HK-2 (cell line): ENCODE measurements around the gene KXD1.

ENCODE experiments used
- DNase-seq: peaks from one replicate; pipeline ENCODE4 v3.0.0-alpha.2; 2018; ENCODE audit not compliant: unreplicated experiment

Gene KXD1

GRCh38 chr19:18613589-18614234, 56.0 kb downstream of the KXD1 start:
- DNase-seq: no peak

- DNase-seq: no peak
These were observed 58.4 kb downstream of the KXD1 start for GRCh38 chr19:18616023-18616422.

GRCh38 chr19:18617562-18617961, 59.9 kb downstream of the KXD1 start:
- DNase-seq: no peak

GRCh38 chr19:18618236-18618635, 60.6 kb downstream of the KXD1 start:
- no peak for DNase-seq
